GM18508 (cell line): ENCODE results near the gene SRSF10.

Experiments used
- ATAC-seq: cut with Tn5 transposase; IDR thresholded peaks from one replicate; pipeline ENCODE4 v1.9.1; 2021; ENCODE audit warnings: moderate number of reproducible peaks; ENCODE audit not compliant: insufficient read depth, unreplicated experiment

SRSF10 gene

DNA sequence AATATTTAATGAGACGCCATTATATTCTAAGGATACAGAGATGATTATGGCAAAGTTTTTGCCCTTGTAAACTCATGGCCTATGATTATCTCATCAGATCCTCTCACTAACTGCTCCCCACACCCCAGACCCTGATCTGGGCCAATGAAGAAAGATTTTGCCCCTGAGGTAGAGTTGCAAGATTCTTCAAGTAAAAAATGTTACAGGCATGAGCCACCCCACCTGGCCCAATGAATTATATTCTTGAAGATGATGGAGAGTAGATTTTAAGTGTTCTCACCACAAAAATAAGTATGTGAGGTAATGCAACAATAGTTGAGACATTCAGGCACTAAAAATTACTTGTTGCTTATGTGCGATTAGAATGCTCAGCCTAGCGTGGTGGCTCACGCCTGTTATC, 65.2 kb downstream of the SRSF10 start:
- ATAC-seq: no peak
